Measurements from ENCODE around the gene ARMC9.

Gene ARMC9

DNA sequence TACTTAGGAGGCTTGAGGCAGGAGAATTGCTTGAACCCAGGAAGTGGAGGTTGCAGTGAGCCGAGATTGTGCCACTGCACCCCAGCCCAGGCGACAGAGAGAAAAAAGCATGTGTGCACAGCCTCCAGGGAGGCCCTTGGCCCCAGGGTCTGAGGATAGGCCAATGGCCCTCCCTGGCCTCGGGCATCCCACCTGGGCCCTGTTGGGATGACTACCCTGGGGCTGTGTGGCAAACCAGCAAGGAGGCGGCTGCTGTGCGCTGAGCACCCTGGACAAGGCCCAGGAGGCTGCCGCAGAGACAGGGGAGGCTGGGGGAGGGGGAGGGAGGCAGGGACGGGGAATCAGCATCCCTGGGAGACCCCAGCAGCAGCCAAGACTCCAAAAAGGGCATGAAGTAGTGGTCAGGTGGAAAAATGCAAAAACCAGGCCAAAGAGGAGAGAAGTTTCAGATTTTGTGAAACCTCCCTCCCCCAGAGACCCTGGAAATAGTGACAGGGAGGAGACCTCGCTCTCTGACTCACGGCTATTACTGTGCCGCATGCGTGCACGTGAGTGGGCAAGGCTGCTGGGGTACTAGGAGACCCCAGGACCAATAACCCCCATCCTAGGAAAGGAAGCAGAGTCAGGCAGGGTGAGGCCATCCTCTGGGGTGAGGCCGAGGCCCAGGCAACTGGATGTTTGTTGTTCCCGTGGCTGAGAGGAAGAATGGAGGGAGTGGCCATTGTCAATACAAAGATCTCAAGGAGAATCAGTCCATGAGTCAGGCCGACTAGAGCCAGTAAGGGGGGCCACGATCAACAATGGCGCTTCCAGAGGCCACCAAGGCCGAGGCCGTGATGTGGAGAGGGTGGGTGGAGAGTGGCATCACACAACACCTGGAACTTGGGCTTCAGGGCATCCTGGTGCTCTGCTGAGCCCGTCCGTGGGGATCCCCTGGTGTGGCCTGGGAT, 181.1 kb downstream of the ARMC9 start:
- TF ChIP-seq CTCF (IDR thresholded peaks at IDR 0.05) = no peak

GRCh38 chr2:231380307-231380706, 181.9 kb downstream of the ARMC9 start:
- TF ChIP-seq CTCF (IDR thresholded peaks at IDR 0.05) = no peak

GRCh38 chr2:231380991-231381847, 182.8 kb downstream of the ARMC9 start:
- no peak for TF ChIP-seq CTCF (IDR thresholded peaks at IDR 0.05)

GRCh38 chr2:231382116-231382515, 183.7 kb downstream of the ARMC9 start:
- no peak for TF ChIP-seq CTCF (IDR thresholded peaks at IDR 0.05)

DNA sequence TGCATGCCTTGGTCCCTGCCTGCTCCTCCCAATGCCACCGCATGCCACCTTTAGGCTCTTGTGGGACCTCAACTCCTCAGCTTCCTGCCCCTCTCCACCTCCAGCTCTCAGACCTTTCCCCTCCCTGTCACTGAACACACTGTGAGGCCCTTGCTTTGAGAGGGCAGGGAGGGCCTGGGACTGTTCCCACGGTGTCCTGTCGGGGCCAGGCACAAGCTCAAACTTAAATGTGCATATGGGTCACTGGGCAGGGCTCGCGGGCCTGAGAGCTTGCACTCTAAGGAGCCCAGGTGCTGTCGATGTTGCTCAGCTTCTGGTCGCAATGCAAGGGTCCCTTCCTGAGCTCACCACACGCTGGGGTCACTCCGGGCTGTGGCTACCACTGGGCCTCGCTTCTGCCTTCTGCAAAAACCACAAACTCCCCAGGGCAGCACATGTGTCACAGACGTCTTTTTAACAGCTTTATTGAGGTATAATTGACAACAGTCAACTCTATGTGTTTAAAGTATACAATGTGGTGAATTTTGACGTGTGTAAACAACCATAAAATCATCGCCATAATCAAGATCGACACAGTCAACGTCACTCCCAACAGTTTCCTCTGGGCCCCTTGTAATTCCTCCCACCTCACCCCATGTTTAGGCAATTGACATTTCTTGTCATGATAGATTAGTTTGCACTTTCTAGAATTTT, 185.1 kb downstream of the ARMC9 start:
- no peak for TF ChIP-seq CTCF (IDR thresholded peaks at IDR 0.05)

GRCh38 chr2:231384109-231384435, 185.6 kb downstream of the ARMC9 start:
- no peak for TF ChIP-seq CTCF (IDR thresholded peaks at IDR 0.05)

- no peak for TF ChIP-seq CTCF (IDR thresholded peaks at IDR 0.05)
These were observed 186.5 kb downstream of the ARMC9 start for GRCh38 chr2:231384970-231385369.
